ENCODE data around the gene HHLA2. TPM values are rescaled to one million over a fixed set of nuclear protein-coding genes. Genes with fewer than 3 reads are reported as not detected.
A peak's percentile ranks its signal among the peaks of the same experiment; 100 is the strongest.
"Not testable (repeated sequence)": the region's sequence is repeated elsewhere in the genome, so short reads cannot be mapped to it uniquely, and the experiment has no call there.

Gene HHLA2, protein sequence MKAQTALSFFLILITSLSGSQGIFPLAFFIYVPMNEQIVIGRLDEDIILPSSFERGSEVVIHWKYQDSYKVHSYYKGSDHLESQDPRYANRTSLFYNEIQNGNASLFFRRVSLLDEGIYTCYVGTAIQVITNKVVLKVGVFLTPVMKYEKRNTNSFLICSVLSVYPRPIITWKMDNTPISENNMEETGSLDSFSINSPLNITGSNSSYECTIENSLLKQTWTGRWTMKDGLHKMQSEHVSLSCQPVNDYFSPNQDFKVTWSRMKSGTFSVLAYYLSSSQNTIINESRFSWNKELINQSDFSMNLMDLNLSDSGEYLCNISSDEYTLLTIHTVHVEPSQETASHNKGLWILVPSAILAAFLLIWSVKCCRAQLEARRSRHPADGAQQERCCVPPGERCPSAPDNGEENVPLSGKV
- total RNA-seq, result 1 to 10 TPM in 2 of 3 donors, under 1 TPM in 1; 0.48 to 1.8 (median 1.3) TPM

DNA sequence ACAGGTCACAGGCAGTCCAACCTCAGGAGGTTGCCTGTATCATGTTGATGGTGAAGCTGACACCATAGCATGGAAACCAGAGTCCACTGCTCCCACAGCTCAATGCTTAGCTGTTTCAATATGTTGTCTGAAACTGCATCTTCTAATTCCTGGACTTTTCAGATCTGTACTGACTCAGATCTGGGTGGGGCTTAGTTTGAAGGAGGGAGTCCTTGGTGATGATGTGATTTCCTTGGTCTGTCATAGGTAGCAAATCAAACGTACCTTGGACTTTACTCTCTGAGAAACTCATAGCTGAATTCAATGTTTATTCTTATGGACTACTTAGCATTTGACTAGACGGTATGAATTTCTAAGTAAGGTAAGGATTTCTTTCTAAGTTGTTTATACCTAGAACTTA is at the start of gene HHLA2:
HHLA2 (plus strand) TSS at position 310 of the 400 bp plus-strand sequence. CDS start 55,266 bp downstream, outside the sequence.
- Mint-ChIP-seq H3K36me3 (ENCODE audit: insufficient read depth) (no peaks in the 10 kb centered on the region), H3K4me1 (ENCODE audit: low read depth) (peaks cover 57% of the 10 kb centered on the region), H3K27me3 (ENCODE audit: low read depth) (no peaks in the 10 kb centered on the region), H3K4me3 (peak within 1 kb of the TSS; percentile 8), H3K9me3 (no peaks in the 10 kb centered on the region)
- ATAC-seq (peak; percentile 63 to 70), DNase-seq (no peak)

DNA sequence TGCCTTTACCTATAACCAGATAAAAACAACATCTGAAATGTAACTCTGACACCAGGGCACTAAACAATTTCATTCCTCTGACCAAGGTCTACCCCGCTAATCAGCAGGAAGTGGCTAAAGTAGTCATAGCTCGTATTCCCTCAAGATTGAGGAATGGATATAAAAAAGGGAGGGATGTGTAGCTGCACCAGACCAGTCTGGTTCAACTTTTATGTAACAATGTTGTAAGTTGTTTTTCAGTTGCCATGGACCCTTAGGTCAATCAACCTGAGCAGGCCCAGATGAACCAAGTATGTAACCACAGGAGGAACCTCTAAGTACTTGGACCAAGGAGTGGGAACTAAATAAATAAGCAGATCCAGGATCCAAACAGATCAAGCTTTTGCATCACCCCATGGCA is 45.7 kb upstream of the HHLA2 start:
- ATAC-seq (no peak), DNase-seq (no peak)
- Mint-ChIP-seq H3K4me1 (ENCODE audit: low read depth) (peaks cover 3% of the 10 kb centered on the region), H3K9me3 (no peaks in the 10 kb centered on the region), H3K4me3 (no peak overlapping the region), H3K36me3 (ENCODE audit: insufficient read depth) (no peaks in the 10 kb centered on the region), H3K27me3 (ENCODE audit: low read depth) (no peaks in the 10 kb centered on the region)

DNA sequence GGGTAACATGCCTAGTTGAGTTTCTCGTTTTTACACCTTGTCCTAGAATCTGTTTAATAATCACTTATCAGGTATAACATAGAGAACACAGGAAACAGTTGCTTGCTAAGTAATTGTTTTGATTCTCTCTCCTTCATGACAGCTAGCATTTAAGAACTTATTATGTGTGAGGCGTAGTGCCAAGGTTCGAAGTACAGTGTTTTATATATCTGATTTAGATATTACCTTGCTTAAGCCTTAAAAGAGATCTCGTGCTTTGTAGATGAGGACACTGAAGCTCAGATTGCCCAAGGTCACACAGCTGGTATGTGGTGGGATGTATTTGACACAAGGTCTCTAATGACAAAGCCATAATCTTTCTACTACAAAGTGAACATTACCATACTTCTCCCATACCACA is 45.1 kb upstream of the HHLA2 start:
- no peaks in the 10 kb centered on the region for H3K9me3 Mint-ChIP-seq
- no peak for DNase-seq
- H3K36me3 Mint-ChIP-seq (ENCODE audit: insufficient read depth), result no peaks in the 10 kb centered on the region
- no peaks in the 10 kb centered on the region for H3K27me3 Mint-ChIP-seq (ENCODE audit: low read depth)
- H3K4me3 Mint-ChIP-seq, result no peak overlapping the region
- peaks cover 2% of the 10 kb centered on the region for H3K4me1 Mint-ChIP-seq (ENCODE audit: low read depth)
- ATAC-seq, result no peak

GRCh38 chr3:108251844-108252243 is 44.5 kb upstream of the HHLA2 start:
- Mint-ChIP-seq H3K4me3 (no peak overlapping the region), H3K27me3 (ENCODE audit: low read depth) (no peaks in the 10 kb centered on the region), H3K4me1 (ENCODE audit: low read depth) (no peaks in the 10 kb centered on the region), H3K36me3 (ENCODE audit: insufficient read depth) (no peaks in the 10 kb centered on the region), H3K9me3 (no peaks in the 10 kb centered on the region)
- DNase-seq (no peak), ATAC-seq (no peak)

- ATAC-seq (no peak), DNase-seq (no peak)
- Mint-ChIP-seq H3K4me1 (ENCODE audit: low read depth) (no peaks in the 10 kb centered on the region), H3K27me3 (ENCODE audit: low read depth) (no peaks in the 10 kb centered on the region), H3K9me3 (no peaks in the 10 kb centered on the region), H3K4me3 (no peak overlapping the region), H3K36me3 (ENCODE audit: insufficient read depth) (no peaks in the 10 kb centered on the region)
Measured at GRCh38 chr3:108255131-108255530, 41.2 kb upstream of the HHLA2 start.

- H3K4me1 Mint-ChIP-seq (ENCODE audit: low read depth); H3K4me3 Mint-ChIP-seq; H3K36me3 Mint-ChIP-seq (ENCODE audit: insufficient read depth); DNase-seq; H3K27me3 Mint-ChIP-seq (ENCODE audit: low read depth): not testable (repeated sequence)
- H3K9me3 Mint-ChIP-seq, result peaks cover 11% of the 10 kb centered on the region
- peak; percentile 30 to 35 for ATAC-seq
Measured at GRCh38 chr3:108264534-108265298, 31.6 kb upstream of the HHLA2 start.

DNA sequence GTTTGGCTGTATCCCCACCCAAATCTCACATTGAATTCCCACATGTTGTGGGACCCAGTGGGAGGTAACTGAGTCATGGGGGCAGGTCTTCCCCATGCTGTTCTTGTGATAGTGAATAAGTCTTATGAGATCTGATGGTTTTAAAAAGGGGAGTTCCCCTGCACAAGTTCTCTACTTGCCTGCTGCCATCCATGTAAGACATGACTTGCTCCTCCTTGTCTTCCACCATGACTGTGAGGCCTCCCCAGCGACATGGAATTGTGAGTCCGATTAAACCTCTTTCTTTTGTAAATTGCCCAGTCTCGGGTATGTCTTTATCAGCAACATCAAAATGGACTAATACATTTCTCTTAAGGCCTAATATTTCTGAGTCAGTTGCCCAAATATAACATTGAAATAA is 28.1 kb upstream of the HHLA2 start:
- not testable (repeated sequence) for DNase-seq; H3K4me1 Mint-ChIP-seq (ENCODE audit: low read depth); H3K27me3 Mint-ChIP-seq (ENCODE audit: low read depth); H3K4me3 Mint-ChIP-seq; ATAC-seq; H3K36me3 Mint-ChIP-seq (ENCODE audit: insufficient read depth)
- peaks cover 11% of the 10 kb centered on the region for H3K9me3 Mint-ChIP-seq

GRCh38 chr3:108271626-108272025 is 24.7 kb upstream of the HHLA2 start:
- DNase-seq (no peak), ATAC-seq (no peak)
- Mint-ChIP-seq H3K9me3 (peaks cover 11% of the 10 kb centered on the region), H3K4me1 (ENCODE audit: low read depth) (no peaks in the 10 kb centered on the region), H3K36me3 (ENCODE audit: insufficient read depth) (no peaks in the 10 kb centered on the region), H3K27me3 (ENCODE audit: low read depth) (no peaks in the 10 kb centered on the region), H3K4me3 (no peak overlapping the region)

DNA sequence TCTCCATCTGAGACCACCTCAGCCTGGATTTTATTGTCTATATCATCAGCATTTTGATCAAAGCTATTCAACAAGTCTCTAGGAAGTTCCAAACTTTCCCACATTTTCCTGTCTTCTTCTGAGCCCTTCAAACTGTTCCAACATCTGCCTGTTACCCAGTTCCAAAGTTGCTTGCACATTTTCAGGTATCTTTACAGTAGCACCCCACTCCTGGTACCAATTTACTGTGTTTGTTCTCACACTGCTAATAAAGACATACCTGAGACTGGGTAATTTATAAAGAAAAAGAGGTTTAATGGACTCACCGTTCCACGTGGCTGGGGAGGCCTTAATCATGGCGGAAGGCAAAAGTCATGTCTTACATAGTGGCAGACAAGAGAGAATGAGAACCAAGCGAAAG is 17.3 kb upstream of the HHLA2 start:
- not testable (repeated sequence) for DNase-seq; H3K36me3 Mint-ChIP-seq (ENCODE audit: insufficient read depth); H3K27me3 Mint-ChIP-seq (ENCODE audit: low read depth); H3K4me3 Mint-ChIP-seq; ATAC-seq; H3K4me1 Mint-ChIP-seq (ENCODE audit: low read depth)
- peaks cover 16% of the 10 kb centered on the region for H3K9me3 Mint-ChIP-seq

DNA sequence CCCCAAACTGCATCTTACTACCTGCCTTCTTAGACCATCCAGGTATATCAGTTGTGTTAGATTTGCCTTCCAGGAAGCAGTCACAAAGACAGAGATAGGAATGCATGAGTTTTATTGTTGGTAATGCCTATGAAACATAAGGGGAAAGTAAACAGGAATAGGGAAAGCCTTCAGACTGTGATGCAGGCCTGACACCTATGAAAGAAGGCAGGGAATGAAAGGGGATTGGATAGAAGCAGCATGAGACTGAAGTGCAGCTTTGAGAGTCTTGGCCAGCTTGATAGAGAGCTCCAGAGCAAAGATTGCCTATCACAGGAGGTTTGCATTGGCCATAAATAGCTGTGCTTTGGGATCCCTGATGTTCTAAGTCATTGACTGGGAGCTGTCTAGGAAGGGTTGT is 15.9 kb upstream of the HHLA2 start:
- no peaks in the 10 kb centered on the region for H3K27me3 Mint-ChIP-seq (ENCODE audit: low read depth)
- peaks cover 2% of the 10 kb centered on the region for H3K4me1 Mint-ChIP-seq (ENCODE audit: low read depth)
- no peak for DNase-seq
- peaks cover 16% of the 10 kb centered on the region for H3K9me3 Mint-ChIP-seq
- no peak for ATAC-seq
- H3K4me3 Mint-ChIP-seq, result no peak overlapping the region
- H3K36me3 Mint-ChIP-seq (ENCODE audit: insufficient read depth), result peaks cover 4% of the 10 kb centered on the region

DNA sequence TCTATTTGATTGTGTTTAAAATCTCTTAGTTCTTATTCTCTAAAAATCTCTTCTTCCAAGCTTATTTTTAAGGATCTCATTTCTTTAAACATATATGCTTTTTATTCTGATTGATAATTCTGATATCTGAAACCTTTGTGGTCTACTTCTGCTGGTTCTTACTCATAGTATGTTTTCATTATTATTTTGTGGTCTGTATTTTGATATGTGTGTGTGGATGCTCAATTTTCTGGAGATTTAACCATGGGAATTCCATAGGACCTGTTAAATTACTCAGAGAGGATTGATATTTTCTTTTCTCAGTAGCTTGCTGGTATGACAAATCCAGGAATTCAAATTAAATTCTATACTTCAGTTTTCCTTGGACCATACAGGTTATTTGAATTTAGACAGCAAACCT is 14.7 kb upstream of the HHLA2 start:
- H3K4me1 Mint-ChIP-seq (ENCODE audit: low read depth), result peaks cover 2% of the 10 kb centered on the region
- ATAC-seq (no peak), DNase-seq (no peak)
- H3K9me3 Mint-ChIP-seq, result peaks cover 16% of the 10 kb centered on the region
- H3K36me3 Mint-ChIP-seq (ENCODE audit: insufficient read depth), result peaks cover 4% of the 10 kb centered on the region
- H3K4me3 Mint-ChIP-seq, result no peak overlapping the region
- no peaks in the 10 kb centered on the region for H3K27me3 Mint-ChIP-seq (ENCODE audit: low read depth)

GRCh38 chr3:108283006-108283405 is 13.3 kb upstream of the HHLA2 start:
- peaks cover 14% of the 10 kb centered on the region for H3K9me3 Mint-ChIP-seq
- H3K36me3 Mint-ChIP-seq (ENCODE audit: insufficient read depth), result peaks cover 4% of the 10 kb centered on the region
- H3K4me1 Mint-ChIP-seq (ENCODE audit: low read depth), result peaks cover 5% of the 10 kb centered on the region

DNA sequence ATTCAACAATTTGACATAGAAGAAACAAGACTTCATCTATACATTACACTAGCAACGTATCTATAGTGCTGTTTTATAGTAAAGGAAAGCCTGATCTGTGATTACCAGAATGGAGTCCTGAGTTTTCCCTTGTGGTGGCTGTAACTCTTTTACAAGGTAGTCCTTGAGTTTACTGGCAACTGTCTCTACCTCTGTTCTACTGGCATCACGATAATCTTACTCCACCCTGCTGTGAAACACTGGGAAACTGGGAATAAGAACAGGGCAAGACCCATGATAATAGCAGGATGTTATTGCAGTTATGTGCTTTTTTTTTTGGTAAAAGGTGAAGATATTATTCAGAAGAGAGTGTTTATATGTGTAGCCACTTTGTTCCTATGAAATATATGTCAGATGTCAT is 12.4 kb upstream of the HHLA2 start:
- H3K4me3 Mint-ChIP-seq, result no peak overlapping the region
- no peak for DNase-seq
- H3K9me3 Mint-ChIP-seq, result peaks cover 9% of the 10 kb centered on the region
- ATAC-seq, result no peak
- peaks cover 5% of the 10 kb centered on the region for H3K4me1 Mint-ChIP-seq (ENCODE audit: low read depth)
- H3K36me3 Mint-ChIP-seq (ENCODE audit: insufficient read depth), result peaks cover 2% of the 10 kb centered on the region
- no peaks in the 10 kb centered on the region for H3K27me3 Mint-ChIP-seq (ENCODE audit: low read depth)

More at GRCh38 chr3:108283006-108283405, 13.3 kb upstream of the HHLA2 start:
- DNase-seq, result no peak
- H3K27me3 Mint-ChIP-seq (ENCODE audit: low read depth), result no peaks in the 10 kb centered on the region
- no peak overlapping the region for H3K4me3 Mint-ChIP-seq
- no peak for ATAC-seq

DNA sequence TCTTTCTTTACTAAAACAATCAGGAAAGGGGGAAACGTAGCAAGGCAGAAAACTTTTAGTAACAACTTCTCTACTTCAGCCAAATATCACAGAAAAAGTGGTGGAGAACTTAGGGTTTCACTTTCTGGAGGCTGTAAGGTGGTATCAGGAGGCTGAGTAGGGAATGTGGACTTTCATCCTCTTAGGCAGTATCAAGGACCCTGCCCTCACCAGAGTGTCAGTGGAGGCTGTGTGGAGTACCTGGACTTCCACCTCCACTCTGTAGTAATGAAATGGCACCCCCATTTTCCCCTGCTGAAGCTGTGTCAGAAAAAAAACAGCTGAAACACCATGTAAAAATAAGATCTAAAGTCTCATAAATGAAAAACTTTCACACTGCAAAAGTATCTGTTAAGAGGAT is 11.2 kb upstream of the HHLA2 start:
- ATAC-seq (no peak), DNase-seq (no peak)
- Mint-ChIP-seq H3K4me3 (no peak overlapping the region), H3K9me3 (peaks cover 4% of the 10 kb centered on the region), H3K36me3 (ENCODE audit: insufficient read depth) (no peaks in the 10 kb centered on the region), H3K4me1 (ENCODE audit: low read depth) (peaks cover 5% of the 10 kb centered on the region), H3K27me3 (ENCODE audit: low read depth) (no peaks in the 10 kb centered on the region)

- no peaks in the 10 kb centered on the region for H3K27me3 Mint-ChIP-seq (ENCODE audit: low read depth)
- no peak for ATAC-seq
- H3K4me1 Mint-ChIP-seq (ENCODE audit: low read depth), result peaks cover 12% of the 10 kb centered on the region
- DNase-seq, result no peak
- no peak overlapping the region for H3K4me3 Mint-ChIP-seq
- H3K36me3 Mint-ChIP-seq (ENCODE audit: insufficient read depth), result no peaks in the 10 kb centered on the region
- no peaks in the 10 kb centered on the region for H3K9me3 Mint-ChIP-seq
Measured at GRCh38 chr3:108287146-108287545, 9.2 kb upstream of the HHLA2 start.

Data from activated T-cell treated with anti-CD3 and anti-CD28 coated beads, Interleukin-2, amount 50 U/mL, for 4 hours (primary cell).